GM12891 (cell line): Measurements from ENCODE around the gene WDR20.

Experiments used
- PAX5 ChIP-seq: IDR thresholded peaks from 2 replicates; pipeline ENCODE4 v1.6.1; 2011; ENCODE audit warnings: low read length, moderate library complexity, mild to moderate bottlenecking; ENCODE audit not compliant: insufficient read depth, severe bottlenecking
- POLR2A ChIP-seq: IDR thresholded peaks from 2 replicates; pipeline ENCODE4 v1.6.1; 2011; ENCODE audit warnings: low read depth, low read length, control low read depth
- POLR2AphosphoS5 ChIP-seq: IDR thresholded peaks from 2 replicates; pipeline ENCODE4 v1.6.1; 2011; ENCODE audit warnings: low read depth, low read length, control low read depth
- POU2F2 ChIP-seq: IDR thresholded peaks from 2 replicates; pipeline ENCODE4 v1.6.1; 2011; ENCODE audit warnings: low read depth, mild to moderate bottlenecking, control low read depth, low read length, moderate library complexity
- SPI1 ChIP-seq: IDR thresholded peaks from 2 replicates; pipeline ENCODE4 v1.6.1; 2011; ENCODE audit warnings: low read depth, low read length, control low read depth
- TAF1 ChIP-seq: IDR thresholded peaks from 2 replicates; pipeline ENCODE4 v1.6.1; 2011; ENCODE audit warnings: low read depth, low read length, control low read depth

DNA sequence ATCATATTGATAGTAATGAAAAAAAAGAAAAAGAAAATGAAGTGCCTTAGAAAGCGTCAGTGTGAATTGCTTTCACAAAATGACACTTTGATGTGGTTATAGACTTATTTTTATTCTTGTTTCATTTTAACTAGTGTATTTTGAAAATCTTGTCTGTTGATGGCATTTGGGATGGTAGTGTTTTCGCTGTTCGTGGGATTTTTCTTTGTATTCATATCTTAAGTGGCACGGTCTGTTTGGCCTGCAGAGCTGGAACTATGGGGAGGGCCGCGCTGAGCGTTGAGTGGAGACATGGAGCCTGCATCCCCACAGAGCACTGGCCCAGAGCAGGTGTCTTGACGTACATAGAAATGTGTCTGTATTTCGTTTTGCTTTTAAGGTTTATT is 61.6 kb downstream of the WDR20 start:
- no peak for TF ChIP-seq POLR2AphosphoS5
- TF ChIP-seq POLR2A: no peak
- TF ChIP-seq POU2F2: no peak
- no peak for TF ChIP-seq TAF1
- no peak for TF ChIP-seq PAX5
- no peak for TF ChIP-seq SPI1
